Immature natural killer cell (primary cell): Measurements from ENCODE around the gene WDR20. TPM values are rescaled to one million over a fixed set of nuclear protein-coding genes. Genes with fewer than 3 reads are reported as not detected.

ENCODE experiments used
- DNase-seq, 3 donors: peaks; one replicate each; pipeline ENCODE4 v3.0.0; 2022; ENCODE audit warnings: mixed read lengths in 1 of 3
- H3K27ac Mint-ChIP-seq, 6 donors: one replicate each; pipeline ENCODE4 v1.8.0; 2020; ENCODE audit warnings: mixed read lengths in 6 of 6, mild to moderate bottlenecking in 5 of 6, inconsistent platforms in 4 of 6, moderate library complexity in 3 of 6
- H3K27me3 Mint-ChIP-seq, 3 donors: one replicate each; pipeline ENCODE4 v1.8.0; 2020 to 2021; ENCODE audit warnings: low read depth in 3 of 3, mild to moderate bottlenecking in 3 of 3, mixed read lengths in 3 of 3, moderate library complexity in 3 of 3, inconsistent platforms in 1 of 3
- H3K36me3 Mint-ChIP-seq, 3 donors: one replicate each; pipeline ENCODE4 v1.8.0; 2020; ENCODE audit warnings: mixed read lengths in 3 of 3, inconsistent platforms in 2 of 3, mild to moderate bottlenecking in 2 of 3
- H3K4me1 Mint-ChIP-seq, 2 donors: one replicate each; pipeline ENCODE4 v1.8.0; 2020; ENCODE audit warnings: inconsistent platforms in 2 of 2, mild to moderate bottlenecking in 2 of 2, mixed read lengths in 2 of 2, moderate library complexity in 1 of 2
- H3K4me3 Mint-ChIP-seq, 5 donors: one replicate each; pipeline ENCODE4 v1.8.0; 2020; ENCODE audit warnings: mild to moderate bottlenecking in 5 of 5, mixed read lengths in 5 of 5, inconsistent platforms in 3 of 5, moderate library complexity in 3 of 5
- H3K9me3 Mint-ChIP-seq, 6 donors: one replicate each; pipeline ENCODE4 v1.8.0; 2020; ENCODE audit warnings: mild to moderate bottlenecking in 6 of 6, mixed read lengths in 6 of 6, inconsistent platforms in 4 of 6, moderate library complexity in 3 of 6
- polyA plus RNA-seq, 3 donors: library from polyadenylated mRNA; unstranded; fragments of 300-500 nt; fragmentation: Illumina TruSeq; gene quantifications; one replicate each; pipeline ENCODE4 v1.2.3, GENCODE V29; 2021

WDR20 gene
- polyA plus RNA-seq, 3 donors from 2014 or later, result 10.8 to 14.6 (median 14.0) TPM

GRCh38 chr14:102212845-102213244 lies 73.1 kb downstream of the WDR20 start:
- peaks cover 0 to 15% (median 10%) of the 10 kb centered on the region in 3 donors for H3K36me3 Mint-ChIP-seq
- DNase-seq, result no peak
- H3K27me3 Mint-ChIP-seq, result peaks cover 0 to 1% (median 0%) of the 10 kb centered on the region in 3 donors
- H3K4me3 Mint-ChIP-seq, result no peak overlapping the region
- H3K4me1 Mint-ChIP-seq, result peaks cover 2 to 7% of the 10 kb centered on the region in 2 donors
- H3K27ac Mint-ChIP-seq, result no peak overlapping the region
- no peaks in the 10 kb centered on the region for H3K9me3 Mint-ChIP-seq

GRCh38 chr14:102213470-102213869 lies 73.8 kb downstream of the WDR20 start:
- Mint-ChIP-seq H3K27me3 (peaks cover 0 to 1% (median 0%) of the 10 kb centered on the region in 3 donors), H3K4me1 (peaks cover 2 to 7% of the 10 kb centered on the region in 2 donors), H3K27ac (no peak overlapping the region), H3K9me3 (no peaks in the 10 kb centered on the region), H3K36me3 (peaks cover 0 to 13% (median 10%) of the 10 kb centered on the region in 3 donors), H3K4me3 (no peak overlapping the region)
- DNase-seq, result no peak

- DNase-seq, result no peak
- Mint-ChIP-seq H3K36me3 (peaks cover 0 to 7% (median 7%) of the 10 kb centered on the region in 3 donors), H3K27ac (no peak overlapping the region), H3K4me3 (no peak overlapping the region), H3K4me1 (peaks cover 2 to 7% of the 10 kb centered on the region in 2 donors), H3K27me3 (peaks cover 0 to 1% (median 0%) of the 10 kb centered on the region in 3 donors), H3K9me3 (no peaks in the 10 kb centered on the region)
These were observed 74.4 kb downstream of the WDR20 start for GRCh38 chr14:102213984-102214658.

GRCh38 chr14:102215071-102215470 lies 75.4 kb downstream of the WDR20 start:
- Mint-ChIP-seq H3K27me3 (peaks cover 0 to 1% (median 0%) of the 10 kb centered on the region in 3 donors), H3K27ac (no peak overlapping the region), H3K36me3 (no peaks in the 10 kb centered on the region), H3K4me1 (peaks cover 4 to 13% of the 10 kb centered on the region in 2 donors), H3K9me3 (no peaks in the 10 kb centered on the region), H3K4me3 (no peak overlapping the region)
- DNase-seq, result no peak

- H3K4me1 Mint-ChIP-seq, result peaks cover 4 to 13% of the 10 kb centered on the region in 2 donors
- no peaks in the 10 kb centered on the region for H3K36me3 Mint-ChIP-seq
- no peak overlapping the region for H3K27ac Mint-ChIP-seq
- H3K9me3 Mint-ChIP-seq, result no peaks in the 10 kb centered on the region
- H3K27me3 Mint-ChIP-seq, result peaks cover 0 to 1% (median 0%) of the 10 kb centered on the region in 3 donors
- no peak overlapping the region for H3K4me3 Mint-ChIP-seq
- no peak for DNase-seq
These were observed 76.0 kb downstream of the WDR20 start for GRCh38 chr14:102215576-102216250.

- Mint-ChIP-seq H3K27me3 (peaks cover 0 to 1% (median 0%) of the 10 kb centered on the region in 3 donors), H3K4me1 (peaks cover 4 to 13% of the 10 kb centered on the region in 2 donors), H3K27ac (no peak overlapping the region), H3K9me3 (no peaks in the 10 kb centered on the region), H3K36me3 (no peaks in the 10 kb centered on the region), H3K4me3 (no peak overlapping the region)
- DNase-seq, result no peak
These were observed 77.7 kb downstream of the WDR20 start for GRCh38 chr14:102217399-102217798.

GRCh38 chr14:102217987-102218421 lies 78.3 kb downstream of the WDR20 start:
- no peak for DNase-seq
- H3K36me3 Mint-ChIP-seq, result no peaks in the 10 kb centered on the region
- H3K27me3 Mint-ChIP-seq, result peaks cover 0 to 1% (median 0%) of the 10 kb centered on the region in 3 donors
- H3K4me1 Mint-ChIP-seq, result peaks cover 4 to 13% of the 10 kb centered on the region in 2 donors
- no peak overlapping the region for H3K27ac Mint-ChIP-seq
- H3K9me3 Mint-ChIP-seq, result no peaks in the 10 kb centered on the region
- H3K4me3 Mint-ChIP-seq, result no peak overlapping the region

- Mint-ChIP-seq H3K27me3 (peaks cover 0 to 1% (median 0%) of the 10 kb centered on the region in 3 donors), H3K27ac (no peak overlapping the region), H3K4me1 (peaks cover 6 to 17% of the 10 kb centered on the region in 2 donors)
These were observed 79.0 kb downstream of the WDR20 start for GRCh38 chr14:102218688-102219087.

GRCh38 chr14:102219316-102219715 lies 79.6 kb downstream of the WDR20 start:
- peaks cover 7 to 17% of the 10 kb centered on the region in 2 donors for H3K4me1 Mint-ChIP-seq
- H3K4me3 Mint-ChIP-seq, result no peak overlapping the region
- DNase-seq, result no peak
- no peaks in the 10 kb centered on the region for H3K9me3 Mint-ChIP-seq
- H3K27me3 Mint-ChIP-seq, result peaks cover 0 to 1% (median 0%) of the 10 kb centered on the region in 3 donors
- no peaks in the 10 kb centered on the region for H3K36me3 Mint-ChIP-seq
- H3K27ac Mint-ChIP-seq, result no peak overlapping the region

More at GRCh38 chr14:102218688-102219087, 79.0 kb downstream of the WDR20 start:
- Mint-ChIP-seq H3K36me3 (no peaks in the 10 kb centered on the region), H3K4me3 (no peak overlapping the region), H3K9me3 (no peaks in the 10 kb centered on the region)
- DNase-seq, result no peak

GRCh38 chr14:102220031-102220430 lies 80.3 kb downstream of the WDR20 start:
- no peak overlapping the region for H3K27ac Mint-ChIP-seq
- DNase-seq, result no peak
- peaks cover 7 to 18% of the 10 kb centered on the region in 2 donors for H3K4me1 Mint-ChIP-seq
- no peak overlapping the region for H3K4me3 Mint-ChIP-seq
- peaks cover 0 to 5% (median 0%) of the 10 kb centered on the region in 3 donors for H3K36me3 Mint-ChIP-seq
- no peaks in the 10 kb centered on the region for H3K9me3 Mint-ChIP-seq
- H3K27me3 Mint-ChIP-seq, result peaks cover 0 to 1% (median 0%) of the 10 kb centered on the region in 3 donors

GRCh38 chr14:102221026-102221425 lies 81.3 kb downstream of the WDR20 start:
- H3K9me3 Mint-ChIP-seq, result no peaks in the 10 kb centered on the region
- H3K4me3 Mint-ChIP-seq, result no peak overlapping the region
- H3K27ac Mint-ChIP-seq, result peak overlapping the region in 1 of 6 donors; percentile 34
- no peak for DNase-seq
- H3K27me3 Mint-ChIP-seq, result peaks cover 0 to 2% (median 1%) of the 10 kb centered on the region in 3 donors
- peaks cover 7 to 18% of the 10 kb centered on the region in 2 donors for H3K4me1 Mint-ChIP-seq
- peaks cover 0 to 5% (median 0%) of the 10 kb centered on the region in 3 donors for H3K36me3 Mint-ChIP-seq

GRCh38 chr14:102222009-102222575 lies 82.4 kb downstream of the WDR20 start:
- peaks cover 0 to 2% (median 1%) of the 10 kb centered on the region in 3 donors for H3K27me3 Mint-ChIP-seq
- H3K4me3 Mint-ChIP-seq, result no peak overlapping the region
- H3K27ac Mint-ChIP-seq, result peak overlapping the region in 1 of 6 donors; percentile 7
- no peaks in the 10 kb centered on the region for H3K9me3 Mint-ChIP-seq
- no peak for DNase-seq
- peaks cover 0 to 5% (median 0%) of the 10 kb centered on the region in 3 donors for H3K36me3 Mint-ChIP-seq
- H3K4me1 Mint-ChIP-seq, result peaks cover 7 to 18% of the 10 kb centered on the region in 2 donors

- no peak overlapping the region for H3K27ac Mint-ChIP-seq
- DNase-seq, result no peak
- no peaks in the 10 kb centered on the region for H3K9me3 Mint-ChIP-seq
- H3K36me3 Mint-ChIP-seq, result peaks cover 0 to 5% (median 0%) of the 10 kb centered on the region in 3 donors
- H3K27me3 Mint-ChIP-seq, result peaks cover 0 to 2% (median 0%) of the 10 kb centered on the region in 3 donors
- no peak overlapping the region for H3K4me3 Mint-ChIP-seq
- H3K4me1 Mint-ChIP-seq, result peaks cover 5 to 18% of the 10 kb centered on the region in 2 donors
These were observed 83.1 kb downstream of the WDR20 start for GRCh38 chr14:102222751-102223150.

GRCh38 chr14:102223682-102224081 lies 84.0 kb downstream of the WDR20 start:
- H3K4me3 Mint-ChIP-seq, result no peak overlapping the region
- no peaks in the 10 kb centered on the region for H3K9me3 Mint-ChIP-seq
- peaks cover 5 to 18% of the 10 kb centered on the region in 2 donors for H3K4me1 Mint-ChIP-seq
- DNase-seq, result no peak
- no peak overlapping the region for H3K27ac Mint-ChIP-seq
- peaks cover 0 to 2% (median 0%) of the 10 kb centered on the region in 3 donors for H3K27me3 Mint-ChIP-seq
- H3K36me3 Mint-ChIP-seq, result peaks cover 0 to 5% (median 0%) of the 10 kb centered on the region in 3 donors
